Panc1 (cell line): ENCODE results near the gene NR5A2. TPM values are rescaled to one million over a fixed set of nuclear protein-coding genes. Genes with fewer than 3 reads are reported as not detected.

Experiments
- ATAC-seq: fragments of 200-7000 bp; cut with Tn5 transposase; 2 replicates; pipeline ENCODE4 v1.9.1; 2020; ENCODE audit warnings: mild to moderate bottlenecking, moderate library complexity
- BruUV-seq: library from RNA; stranded (reverse); fragments of 400-500 nt; replicated peaks from 2 replicates; lab custom pipeline; 2021; lab: Mats Ljungman, UMichigan
- CTCF ChIA-PET: fragments of 300-600 bp; sonication (Branson Sonifier 250); formaldehyde crosslinking; loops from one replicate; lab custom pipeline; 2022; ENCODE audit warnings: antibody characterized with exemption; lab: Charles Lee
- POLR2A ChIA-PET: fragments of 300-600 bp; sonication (Branson Sonifier 250); formaldehyde crosslinking; loops from one replicate; lab custom pipeline; 2022; ENCODE audit warnings: antibody characterized with exemption; lab: Charles Lee
- DNase-seq: peaks from one replicate; pipeline ENCODE4 v3.0.0-alpha.2; 2010; ENCODE audit warnings: low read depth, low spot score
- H3K27ac ChIP-seq: 2 replicates; pipeline ENCODE4 v1.5.1; 2011; ENCODE audit warnings: mild to moderate bottlenecking, low read length, inconsistent platforms
- H3K27me3 ChIP-seq: fragments of 200-500 bp; sonication (Bioruptor generic); 2 replicates; pipeline ENCODE4 v1.6.0; 2014; ENCODE audit warnings: low read length, inconsistent platforms; ENCODE audit not compliant: control insufficient read depth, insufficient read depth
- H3K36me3 ChIP-seq: fragments of 200-500 bp; sonication (Bioruptor generic); 2 replicates; pipeline ENCODE4 v1.5.1; 2014; ENCODE audit warnings: inconsistent platforms, mild to moderate bottlenecking, low read length, moderate library complexity; ENCODE audit not compliant: control insufficient read depth, insufficient read depth
- H3K4me1 ChIP-seq: 2 replicates; pipeline ENCODE4 v1.5.1; 2011; ENCODE audit warnings: inconsistent platforms, mild to moderate bottlenecking, low read length, moderate library complexity; ENCODE audit not compliant: control insufficient read depth, insufficient read depth
- H3K4me3 ChIP-seq, 2 experiments: 2 replicates each; pipeline ENCODE4 v1.5.1; 2011 to 2012; ENCODE audit warnings: low read depth in 2 of 2, low read length in 2 of 2, mild to moderate bottlenecking in 2 of 2, inconsistent platforms in 1 of 2, moderate library complexity in 1 of 2
- H3K9me3 ChIP-seq: fragments of 200-500 bp; sonication (Bioruptor generic); 2 replicates; pipeline ENCODE4 v1.5.1; 2014; ENCODE audit warnings: low read depth, mild to moderate bottlenecking, inconsistent platforms, low read length, moderate library complexity; ENCODE audit not compliant: control insufficient read depth, insufficient read depth
- CTCF ChIP-seq: fragments of 450-650 bp; IDR thresholded peaks from 2 replicates; pipeline ENCODE4 v1.5.1; 2017; ENCODE audit warnings: mild to moderate bottlenecking
- POLR2AphosphoS5 ChIP-seq: IDR thresholded peaks from 2 replicates; pipeline ENCODE4 v1.6.1; 2012; ENCODE audit warnings: mild to moderate bottlenecking, low read depth, low read length, moderate library complexity
- REST ChIP-seq, 2 experiments: IDR thresholded peaks; 2 replicates each; pipeline ENCODE4 v1.6.1; 2011 to 2012; ENCODE audit warnings: low read depth in 2 of 2, control low read depth in 1 of 2, low read length in 1 of 2, mild to moderate bottlenecking in 1 of 2, moderate library complexity in 1 of 2; ENCODE audit not compliant: insufficient read depth in 1 of 2
- SIN3A ChIP-seq: IDR thresholded peaks from 2 replicates; pipeline ENCODE4 v1.6.1; 2012; ENCODE audit warnings: low read depth, mild to moderate bottlenecking, low read length, moderate library complexity, borderline replicate concordance; ENCODE audit not compliant: insufficient read depth
- TCF7L2 ChIP-seq: IDR thresholded peaks from 2 replicates; pipeline ENCODE4 v1.6.1; 2011; ENCODE audit warnings: mild to moderate bottlenecking, low read depth, low read length, inconsistent platforms
- in situ Hi-C: cut with HindIII; loops from 2 replicates; pipeline ENCODE4 v1.10.0; 2016; ENCODE audit warnings: low sequenced_read_pairs, low pct_unique_long_range_greater_than_20kb
- intact Hi-C: fragments of 100-400 bp; cut with micrococcal nuclease; formaldehyde crosslinking; loops from one replicate; pipeline ENCODE4 v1.10.0; 2022; ENCODE audit not compliant: unreplicated experiment
- total RNA-seq: library from RNA; stranded (reverse); gene quantifications from one replicate; pipeline ENCODE4 v1.2.1, GENCODE V29; 2021; ENCODE audit not compliant: unreplicated experiment

Gene NR5A2
- total RNA-seq, 1 experiment from 2014 or later, result 4.3 TPM

- DNase-seq (no peak), ATAC-seq (peak; percentile 68; the same call in 1 of the 2 replicates)
- BruUV-seq, result no TSS peak
- ChIA-PET POLR2A (no interaction called here), CTCF (no interaction called here)
- TF ChIP-seq CTCF (peak; percentile 65), TCF7L2 (no peak), POLR2AphosphoS5 (no peak), REST (IDR thresholded peaks at IDR 0.05; ENCODE audit: insufficient read depth in 1 of 2, low read depth in 2 of 2, low read length in 1 of 2) (no peak), SIN3A (no peak)
- in situ Hi-C loops (no loop called here), intact Hi-C loops (no loop called here)
- no peak overlapping the region for H3K27ac ChIP-seq
- H3K27me3 ChIP-seq, result no peaks in the 10 kb centered on the region
- no peaks in the 10 kb centered on the region for H3K4me1 ChIP-seq
- no peaks in the 10 kb centered on the region for H3K9me3 ChIP-seq
- H3K4me3 ChIP-seq, result no peak overlapping the region
- H3K36me3 ChIP-seq, result no peaks in the 10 kb centered on the region
These were observed 63.0 kb downstream of the NR5A2 start for GRCh38 chr1:200090252-200091159.

- ChIA-PET CTCF (no interaction called here), POLR2A (no interaction called here)
- DNase-seq, result no peak
- Histone ChIP-seq H3K36me3 (no peaks in the 10 kb centered on the region), H3K9me3 (no peaks in the 10 kb centered on the region), H3K4me1 (peaks cover 5% of the 10 kb centered on the region; the same call in 1 of the 2 replicates), H3K4me3 (no peak overlapping the region), H3K27me3 (no peaks in the 10 kb centered on the region), H3K27ac (no peak overlapping the region)
- no TSS peak for BruUV-seq
- no peak for ATAC-seq
- in situ Hi-C loops, result no loop called here
- no peak for TF ChIP-seq POLR2AphosphoS5
- TF ChIP-seq TCF7L2, result no peak
- intact Hi-C loops, result no loop called here
These were observed 67.6 kb downstream of the NR5A2 start for GRCh38 chr1:200095057-200095577.

- POLR2A ChIA-PET, result no interaction called here
- CTCF ChIA-PET, result no interaction called here
- no TSS peak for BruUV-seq
- Histone ChIP-seq H3K4me3 (no peak overlapping the region), H3K4me1 (peaks cover 8% of the 10 kb centered on the region), H3K9me3 (no peaks in the 10 kb centered on the region), H3K27ac (no peak overlapping the region), H3K36me3 (no peaks in the 10 kb centered on the region), H3K27me3 (no peaks in the 10 kb centered on the region)
- DNase-seq (no peak), ATAC-seq (no peak)
- in situ Hi-C loops, result no loop called here
- intact Hi-C loops, result no loop called here
- TF ChIP-seq REST (IDR thresholded peaks at IDR 0.05; ENCODE audit: insufficient read depth in 1 of 2, low read depth in 2 of 2, low read length in 1 of 2) (no peak), POLR2AphosphoS5 (no peak), SIN3A (no peak), CTCF (no peak), TCF7L2 (no peak)
These were observed 69.3 kb downstream of the NR5A2 start for GRCh38 chr1:200096774-200097173.
